ENCODE results near the gene TVP23B.

DNA sequence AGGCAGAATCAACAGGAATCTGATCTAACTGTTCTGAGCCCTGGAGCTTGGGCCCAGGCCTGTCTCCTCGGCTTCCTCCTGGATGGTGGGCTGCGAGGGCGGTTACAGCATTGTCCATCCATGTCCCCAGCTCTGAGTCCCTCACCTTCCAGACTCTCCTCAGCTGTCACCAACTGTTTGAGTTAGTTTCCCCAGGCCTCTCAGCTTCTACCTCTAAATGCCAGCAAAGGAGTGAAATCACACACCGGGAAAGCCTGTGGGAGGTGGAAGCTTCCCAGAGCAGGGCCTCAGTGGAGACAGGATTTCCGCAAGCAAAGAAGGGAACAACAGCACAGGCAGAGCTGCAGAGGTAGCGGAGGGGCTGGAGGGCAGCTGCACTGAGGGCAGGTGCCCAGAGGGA is 67.5 kb downstream of the TVP23B start:
- TF ChIP-seq POLR2A (IDR thresholded peaks at IDR 0.05; ENCODE audit: low read length) (no peak), GATA1 (IDR thresholded peaks at IDR 0.05; ENCODE audit: low read depth, low read length) (no peak)

Measured in erythroblast (primary cell).